DMS 273 (cell line): ENCODE measurements around the gene DLGAP1.
"Not testable (repeated sequence)": the region's sequence is repeated elsewhere in the genome, so short reads cannot be mapped to it uniquely, and the experiment has no call there.

Experiments
- DNase-seq: peaks from one replicate; lab custom pipeline; 2025; ENCODE audit not compliant: unreplicated experiment; lab: John Stamatoyannopoulos, UW

The DLGAP1 gene

GRCh38 chr18:4292696-4293095 is 162.4 kb downstream of the DLGAP1 start:
- DNase-seq = no peak

- not testable (repeated sequence) for DNase-seq
These were observed 167.8 kb downstream of the DLGAP1 start for GRCh38 chr18:4287340-4287739.

- no peak for DNase-seq
These were observed 168.9 kb downstream of the DLGAP1 start for GRCh38 chr18:4286256-4286655.

GRCh38 chr18:4285525-4285924 is 169.6 kb downstream of the DLGAP1 start:
- no peak for DNase-seq

- no peak for DNase-seq
These were observed 170.6 kb downstream of the DLGAP1 start for GRCh38 chr18:4284528-4284927.

- DNase-seq = no peak
These were observed 171.3 kb downstream of the DLGAP1 start for GRCh38 chr18:4283746-4284291.

GRCh38 chr18:4282954-4283353 is 172.2 kb downstream of the DLGAP1 start:
- DNase-seq = no peak

- no peak for DNase-seq
These were observed 178.0 kb downstream of the DLGAP1 start for GRCh38 chr18:4276953-4277585.

- DNase-seq = no peak
These were observed 183.2 kb downstream of the DLGAP1 start for GRCh38 chr18:4271952-4272351.

- DNase-seq = no peak
These were observed 184.1 kb downstream of the DLGAP1 start for GRCh38 chr18:4270988-4271387.

GRCh38 chr18:4270016-4270415 is 185.1 kb downstream of the DLGAP1 start:
- no peak for DNase-seq

GRCh38 chr18:4267641-4268040 is 187.5 kb downstream of the DLGAP1 start:
- no peak for DNase-seq

- peak; percentile 35 for DNase-seq
These were observed 190.7 kb downstream of the DLGAP1 start for GRCh38 chr18:4264347-4264791.

GRCh38 chr18:4260107-4260506 is 195.0 kb downstream of the DLGAP1 start:
- no peak for DNase-seq

- DNase-seq = no peak
These were observed 198.2 kb downstream of the DLGAP1 start for GRCh38 chr18:4256766-4257417.

- DNase-seq = no peak
These were observed 200.3 kb downstream of the DLGAP1 start for GRCh38 chr18:4254840-4255239.

GRCh38 chr18:4252829-4253228 is 202.3 kb downstream of the DLGAP1 start:
- no peak for DNase-seq

GRCh38 chr18:4251873-4252272 is 203.2 kb downstream of the DLGAP1 start:
- DNase-seq = peak; percentile 4

- DNase-seq = no peak
These were observed 203.9 kb downstream of the DLGAP1 start for GRCh38 chr18:4251206-4251605.

GRCh38 chr18:4250141-4250540 is 205.0 kb downstream of the DLGAP1 start:
- no peak for DNase-seq

GRCh38 chr18:4248686-4249085 is 206.4 kb downstream of the DLGAP1 start:
- DNase-seq = no peak

GRCh38 chr18:4246374-4246773 is 208.7 kb downstream of the DLGAP1 start:
- no peak for DNase-seq

- DNase-seq = no peak
These were observed 209.7 kb downstream of the DLGAP1 start for GRCh38 chr18:4245456-4245855.
